Testis (tissue), 2 donors: ENCODE measurements around the gene FAM227A.

ENCODE experiments used
- POLR2A ChIP-seq: fragments of 450-650 bp; IDR thresholded peaks from one replicate; pipeline ENCODE4 v1.6.1; 2017; ENCODE audit warnings: antibody characterized with exemption, mild to moderate bottlenecking, moderate library complexity
- TF ChIP-seq, protein P1 (sequence below), 3 experiments: fragments of 450-650 bp in 2 of 3; fragments of 200-600 bp in 1 of 3; sonication (generic) in 1 of 3; IDR thresholded peaks; one replicate each; pipeline ENCODE4 v1.5.1; 2016 to 2019; ENCODE audit warnings: antibody characterized with exemption in 3 of 3, mild to moderate bottlenecking in 2 of 3, moderate library complexity in 1 of 3

DNA sequence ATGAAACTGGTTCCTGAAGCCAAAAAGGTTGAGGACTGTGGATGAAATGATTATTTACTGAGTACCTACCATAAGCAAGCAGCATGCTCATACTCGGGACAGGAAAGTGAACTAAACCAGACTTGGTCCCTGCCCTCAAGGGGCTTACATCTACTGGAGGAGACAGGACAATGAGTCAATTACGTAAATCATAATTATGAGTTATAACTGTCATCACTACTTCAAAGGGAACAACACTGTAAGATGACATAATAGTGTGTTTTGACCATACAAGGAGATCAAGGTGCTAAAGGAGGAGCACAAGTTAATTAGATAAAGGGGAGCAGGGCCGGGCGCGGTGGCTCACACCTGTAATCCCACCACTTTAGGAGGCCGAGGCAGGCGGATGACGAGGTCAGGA is 2.5 kb downstream of the FAM227A start:
- TF ChIP-seq, protein P1, sequence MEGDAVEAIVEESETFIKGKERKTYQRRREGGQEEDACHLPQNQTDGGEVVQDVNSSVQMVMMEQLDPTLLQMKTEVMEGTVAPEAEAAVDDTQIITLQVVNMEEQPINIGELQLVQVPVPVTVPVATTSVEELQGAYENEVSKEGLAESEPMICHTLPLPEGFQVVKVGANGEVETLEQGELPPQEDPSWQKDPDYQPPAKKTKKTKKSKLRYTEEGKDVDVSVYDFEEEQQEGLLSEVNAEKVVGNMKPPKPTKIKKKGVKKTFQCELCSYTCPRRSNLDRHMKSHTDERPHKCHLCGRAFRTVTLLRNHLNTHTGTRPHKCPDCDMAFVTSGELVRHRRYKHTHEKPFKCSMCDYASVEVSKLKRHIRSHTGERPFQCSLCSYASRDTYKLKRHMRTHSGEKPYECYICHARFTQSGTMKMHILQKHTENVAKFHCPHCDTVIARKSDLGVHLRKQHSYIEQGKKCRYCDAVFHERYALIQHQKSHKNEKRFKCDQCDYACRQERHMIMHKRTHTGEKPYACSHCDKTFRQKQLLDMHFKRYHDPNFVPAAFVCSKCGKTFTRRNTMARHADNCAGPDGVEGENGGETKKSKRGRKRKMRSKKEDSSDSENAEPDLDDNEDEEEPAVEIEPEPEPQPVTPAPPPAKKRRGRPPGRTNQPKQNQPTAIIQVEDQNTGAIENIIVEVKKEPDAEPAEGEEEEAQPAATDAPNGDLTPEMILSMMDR (IDR thresholded peaks at IDR 0.05), result no peak
- no peak for TF ChIP-seq POLR2A
